Measurements from ENCODE around the gene ZBED5.
"Not testable (repeated sequence)": the region's sequence is repeated elsewhere in the genome, so short reads cannot be mapped to it uniquely, and the experiment has no call there.

ZBED5 gene

GRCh38 chr11:10836884-10837283, 21.0 kb downstream of the ZBED5 start:
- not testable (repeated sequence) for DNase-seq

GRCh38 chr11:10829139-10829538, 28.7 kb downstream of the ZBED5 start:
- DNase-seq = no peak

GRCh38 chr11:10828402-10828801, 29.5 kb downstream of the ZBED5 start:
- no peak for DNase-seq

- no peak for DNase-seq
Observed at GRCh38 chr11:10824888-10825287, 33.0 kb downstream of the ZBED5 start.

GRCh38 chr11:10823152-10823579, 34.7 kb downstream of the ZBED5 start:
- no peak for DNase-seq

- not testable (repeated sequence) for DNase-seq
Observed at GRCh38 chr11:10822491-10822890, 35.4 kb downstream of the ZBED5 start.

- DNase-seq = no peak
Observed at GRCh38 chr11:10818594-10818993, 39.3 kb downstream of the ZBED5 start.

GRCh38 chr11:10813945-10814344, 43.9 kb downstream of the ZBED5 start:
- no peak for DNase-seq

GRCh38 chr11:10809373-10810160, 48.3 kb downstream of the ZBED5 start:
- DNase-seq = peak; percentile 53

- peak; percentile 99 for DNase-seq
Observed at GRCh38 chr11:10808553-10809372, 49.1 kb downstream of the ZBED5 start, which contains the start of gene EIF4G2. EIF4G2 (minus strand) TSS chr11:10808926.

- no peak for DNase-seq
Observed at GRCh38 chr11:10808235-10808552, 49.7 kb downstream of the ZBED5 start.

GRCh38 chr11:10807493-10808234, 50.2 kb downstream of the ZBED5 start:
- peak; percentile 47 for DNase-seq

- no peak for DNase-seq
Observed at GRCh38 chr11:10806206-10806605, 51.6 kb downstream of the ZBED5 start.

GRCh38 chr11:10805741-10806140, 52.1 kb downstream of the ZBED5 start:
- DNase-seq = no peak

- DNase-seq = no peak
Observed at GRCh38 chr11:10803676-10804075, 54.2 kb downstream of the ZBED5 start.
